Liver (tissue), 9 donors: ENCODE measurements around the gene POU2F2. TPM values are rescaled to one million over a fixed set of nuclear protein-coding genes. Genes with fewer than 3 reads are reported as not detected.
"Not testable (repeated sequence)": the region's sequence is repeated elsewhere in the genome, so short reads cannot be mapped to it uniquely, and the experiment has no call there.

ENCODE experiments used
- DNase-seq: peaks from one replicate; pipeline ENCODE4 v3.0.0-alpha.2; 2017; ENCODE audit warnings: low spot score
- H3K27ac ChIP-seq, 2 donors: one replicate each; pipeline ENCODE4 v1.7.0; 2013; ENCODE audit warnings: inconsistent platforms in 2 of 2, low read length in 2 of 2, control low read depth in 1 of 2, low read depth in 1 of 2, mild to moderate bottlenecking in 1 of 2
- H3K27me3 ChIP-seq, 4 donors: one replicate each; pipeline versions ENCODE4 v1.6.1 to v1.7.0; 2013; ENCODE audit warnings: low read length in 3 of 4, inconsistent platforms in 1 of 4, mild to moderate bottlenecking in 1 of 4, moderate library complexity in 1 of 4; ENCODE audit not compliant: control insufficient read depth in 4 of 4, insufficient read depth in 4 of 4
- H3K36me3 ChIP-seq, 4 donors: one replicate each; pipeline versions ENCODE4 v1.6.1 to v1.7.0; 2013; ENCODE audit warnings: low read length in 3 of 4, mild to moderate bottlenecking in 3 of 4, low read depth in 1 of 4, moderate library complexity in 1 of 4; ENCODE audit not compliant: control insufficient read depth in 4 of 4, insufficient read depth in 3 of 4
- H3K4me1 ChIP-seq, 4 donors: one replicate each; pipeline versions ENCODE4 v1.6.1 to v1.7.0; 2013; ENCODE audit warnings: low read length in 3 of 4, mild to moderate bottlenecking in 3 of 4, moderate library complexity in 1 of 4; ENCODE audit not compliant: control insufficient read depth in 4 of 4, insufficient read depth in 4 of 4
- H3K4me3 ChIP-seq, 3 donors: one replicate each; pipeline versions ENCODE4 v1.6.1 to v1.7.0; 2013; ENCODE audit warnings: low read length in 3 of 3, control low read depth in 1 of 3, low read depth in 1 of 3, mild to moderate bottlenecking in 1 of 3
- H3K9ac ChIP-seq, 2 donors: one replicate each; pipeline ENCODE4 v1.7.0; 2013; ENCODE audit warnings: low read length in 2 of 2, mild to moderate bottlenecking in 2 of 2, moderate library complexity in 2 of 2, control low read depth in 1 of 2, low read depth in 1 of 2
- H3K9me3 ChIP-seq, 4 donors: one replicate each; pipeline versions ENCODE4 v1.6.1 to v1.7.0; 2013; ENCODE audit warnings: low read length in 3 of 4; ENCODE audit not compliant: control insufficient read depth in 4 of 4
- EGR1 ChIP-seq, 2 donors: IDR thresholded peaks; 2 replicates each; pipeline ENCODE4 v1.6.1; 2016 to 2018; ENCODE audit warnings: antibody characterized with exemption in 2 of 2, low read depth in 2 of 2
- FOXA1 ChIP-seq: IDR thresholded peaks from 2 replicates; pipeline ENCODE4 v1.6.1; 2016; ENCODE audit warnings: antibody characterized with exemption
- FOXA2 ChIP-seq: IDR thresholded peaks from 2 replicates; pipeline ENCODE4 v1.6.1; 2016; ENCODE audit warnings: antibody characterized with exemption
- GABPA ChIP-seq, 2 donors: IDR thresholded peaks in 1 of 2; conservative IDR thresholded peaks in 1 of 2; 2 replicates each; pipeline ENCODE4 v1.6.1; 2016; ENCODE audit warnings: antibody characterized with exemption in 2 of 2, mild to moderate bottlenecking in 1 of 2, moderate library complexity in 1 of 2
- HNF4A ChIP-seq, 2 donors: conservative IDR thresholded peaks; 2 replicates each; pipeline ENCODE4 v1.6.1; 2016; ENCODE audit warnings: antibody characterized with exemption in 2 of 2, mild to moderate bottlenecking in 2 of 2
- HNF4G ChIP-seq: IDR thresholded peaks from 2 replicates; pipeline ENCODE4 v1.6.1; 2016; ENCODE audit warnings: antibody characterized with exemption
- JUND ChIP-seq, 2 donors: IDR thresholded peaks; 2 replicates each; pipeline ENCODE4 v1.6.1; 2016; ENCODE audit warnings: antibody characterized with exemption in 2 of 2
- NR2F2 ChIP-seq: IDR thresholded peaks from 2 replicates; pipeline ENCODE4 v1.6.1; 2016; ENCODE audit warnings: antibody characterized with exemption
- RAD21 ChIP-seq, 2 donors: IDR thresholded peaks; 2 replicates each; pipeline ENCODE4 v1.6.1; 2016; ENCODE audit warnings: antibody characterized with exemption in 2 of 2, mild to moderate bottlenecking in 2 of 2
- RXRA ChIP-seq, 2 donors: IDR thresholded peaks; 2 replicates each; pipeline ENCODE4 v1.6.1; 2017 to 2018; ENCODE audit warnings: antibody characterized with exemption in 2 of 2, mild to moderate bottlenecking in 1 of 2
- SP1 ChIP-seq: IDR thresholded peaks from 2 replicates; pipeline ENCODE4 v1.6.1; 2018; ENCODE audit warnings: antibody characterized with exemption, mild to moderate bottlenecking
- TAF1 ChIP-seq: conservative IDR thresholded peaks from 2 replicates; pipeline ENCODE4 v1.6.1; 2016; ENCODE audit warnings: antibody characterized with exemption, mild to moderate bottlenecking
- YY1 ChIP-seq: IDR thresholded peaks from 2 replicates; pipeline ENCODE4 v1.6.1; 2016; ENCODE audit warnings: antibody characterized with exemption, mild to moderate bottlenecking
- WGBS: extraction: QIAGEN DNeasy Blood & Tissue Kit; methylation state at CpG from one replicate; pipeline ENCODE4 v1.1.7; 2013; 5-methylcytosine and 5-hydroxymethylcytosine counted together
- polyA plus RNA-seq, 2 donors: library from polyadenylated mRNA; stranded (reverse) in 1 of 2; unstranded in 1 of 2; fragments of 200-250 nt in 1 of 2; fragments of >200 nt in 1 of 2; fragmentation: Nextera tagmentation in 1 of 2; extraction: Ambion mirVana in 1 of 2; gene quantifications; one replicate each; pipeline versions ENCODE4 v1.2.1 to v1.2.3, GENCODE V29; 2013 to 2015
- total RNA-seq, 2 donors: library from RNA; depleted of rRNA; stranded (reverse); fragments of >200 nt; gene quantifications; one replicate each; pipeline ENCODE4 v1.2.3, GENCODE V29; 2014
- TF ChIP-seq, protein P1 (sequence below): fragments of 150-350 bp; IDR thresholded peaks from 2 replicates; pipeline ENCODE4 v1.5.1; 2017; ENCODE audit warnings: improper control_type of control experiment, low read depth, low read length; ENCODE audit not compliant: missing input control
- TF ChIP-seq, protein P2 (sequence below): IDR thresholded peaks from 2 replicates; pipeline ENCODE4 v1.6.1; 2016; ENCODE audit warnings: antibody characterized with exemption
- TF ChIP-seq, protein P3 (sequence below): IDR thresholded peaks from 2 replicates; pipeline ENCODE4 v1.6.1; 2016; ENCODE audit warnings: antibody characterized with exemption
- TF ChIP-seq, protein P4 (sequence below): IDR thresholded peaks from 2 replicates; pipeline ENCODE4 v1.6.1; 2016; ENCODE audit warnings: antibody characterized with exemption, mild to moderate bottlenecking
- TF ChIP-seq, protein P5 (sequence below): IDR thresholded peaks from 2 replicates; pipeline ENCODE4 v1.6.1; 2016; ENCODE audit warnings: antibody characterized with exemption
- donor health status: healthy.
- donor health status: healthy.
- donor health status: healthy.
- donor health status: healthy.
- donor health status: healthy.

POU2F2 gene
- total and polyA plus RNA-seq, 4 donors = 0.75 to 1.2 (median 0.97) TPM

DNA sequence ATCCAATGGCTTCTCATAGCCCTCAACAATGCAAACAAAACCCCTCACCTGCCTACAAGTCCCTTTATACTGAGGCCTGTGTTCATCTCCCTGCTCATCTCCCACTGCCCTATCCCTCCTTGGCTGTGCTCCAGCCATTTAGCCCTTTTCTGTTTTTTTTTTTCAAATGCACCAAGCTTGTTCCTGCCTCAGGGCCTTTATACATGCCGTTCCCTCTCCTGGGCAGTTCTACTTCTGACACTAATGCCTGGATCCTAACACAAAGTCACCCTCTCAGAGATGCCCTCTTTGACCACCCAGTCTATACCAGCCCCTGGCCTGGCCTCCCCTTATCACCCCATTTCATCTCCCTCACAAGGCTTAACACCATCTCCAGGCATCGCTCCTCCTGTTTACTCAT lies 29.4 kb downstream of the POU2F2 start:
- peaks cover 0 to 3% (median 0%) of the 10 kb centered on the region in 4 donors for H3K27me3 ChIP-seq
- TF ChIP-seq, protein P1, sequence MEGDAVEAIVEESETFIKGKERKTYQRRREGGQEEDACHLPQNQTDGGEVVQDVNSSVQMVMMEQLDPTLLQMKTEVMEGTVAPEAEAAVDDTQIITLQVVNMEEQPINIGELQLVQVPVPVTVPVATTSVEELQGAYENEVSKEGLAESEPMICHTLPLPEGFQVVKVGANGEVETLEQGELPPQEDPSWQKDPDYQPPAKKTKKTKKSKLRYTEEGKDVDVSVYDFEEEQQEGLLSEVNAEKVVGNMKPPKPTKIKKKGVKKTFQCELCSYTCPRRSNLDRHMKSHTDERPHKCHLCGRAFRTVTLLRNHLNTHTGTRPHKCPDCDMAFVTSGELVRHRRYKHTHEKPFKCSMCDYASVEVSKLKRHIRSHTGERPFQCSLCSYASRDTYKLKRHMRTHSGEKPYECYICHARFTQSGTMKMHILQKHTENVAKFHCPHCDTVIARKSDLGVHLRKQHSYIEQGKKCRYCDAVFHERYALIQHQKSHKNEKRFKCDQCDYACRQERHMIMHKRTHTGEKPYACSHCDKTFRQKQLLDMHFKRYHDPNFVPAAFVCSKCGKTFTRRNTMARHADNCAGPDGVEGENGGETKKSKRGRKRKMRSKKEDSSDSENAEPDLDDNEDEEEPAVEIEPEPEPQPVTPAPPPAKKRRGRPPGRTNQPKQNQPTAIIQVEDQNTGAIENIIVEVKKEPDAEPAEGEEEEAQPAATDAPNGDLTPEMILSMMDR = no peak
- TF ChIP-seq EGR1 (IDR thresholded peaks at IDR 0.05; ENCODE audit: low read depth in 2 of 2) = no peak
- TF ChIP-seq, protein P2, sequence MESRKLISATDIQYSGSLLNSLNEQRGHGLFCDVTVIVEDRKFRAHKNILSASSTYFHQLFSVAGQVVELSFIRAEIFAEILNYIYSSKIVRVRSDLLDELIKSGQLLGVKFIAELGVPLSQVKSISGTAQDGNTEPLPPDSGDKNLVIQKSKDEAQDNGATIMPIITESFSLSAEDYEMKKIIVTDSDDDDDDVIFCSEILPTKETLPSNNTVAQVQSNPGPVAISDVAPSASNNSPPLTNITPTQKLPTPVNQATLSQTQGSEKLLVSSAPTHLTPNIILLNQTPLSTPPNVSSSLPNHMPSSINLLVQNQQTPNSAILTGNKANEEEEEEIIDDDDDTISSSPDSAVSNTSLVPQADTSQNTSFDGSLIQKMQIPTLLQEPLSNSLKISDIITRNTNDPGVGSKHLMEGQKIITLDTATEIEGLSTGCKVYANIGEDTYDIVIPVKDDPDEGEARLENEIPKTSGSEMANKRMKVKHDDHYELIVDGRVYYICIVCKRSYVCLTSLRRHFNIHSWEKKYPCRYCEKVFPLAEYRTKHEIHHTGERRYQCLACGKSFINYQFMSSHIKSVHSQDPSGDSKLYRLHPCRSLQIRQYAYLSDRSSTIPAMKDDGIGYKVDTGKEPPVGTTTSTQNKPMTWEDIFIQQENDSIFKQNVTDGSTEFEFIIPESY = no peak
- TF ChIP-seq TAF1 = no peak
- TF ChIP-seq JUND (IDR thresholded peaks at IDR 0.05) = no peak
- TF ChIP-seq SP1 = no peak
- no peak for TF ChIP-seq HNF4A (conservative IDR thresholded peaks at IDR 0.05)
- TF ChIP-seq, protein P3, sequence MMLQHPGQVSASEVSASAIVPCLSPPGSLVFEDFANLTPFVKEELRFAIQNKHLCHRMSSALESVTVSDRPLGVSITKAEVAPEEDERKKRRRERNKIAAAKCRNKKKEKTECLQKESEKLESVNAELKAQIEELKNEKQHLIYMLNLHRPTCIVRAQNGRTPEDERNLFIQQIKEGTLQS = no peak
- no peak for TF ChIP-seq YY1
- TF ChIP-seq FOXA1 = no peak
- TF ChIP-seq GABPA (IDR thresholded peaks at IDR 0.05 in 1 of 2, conservative IDR thresholded peaks at IDR 0.05 in 1 of 2) = no peak
- TF ChIP-seq NR2F2 = no peak
- no peak for TF ChIP-seq HNF4G
- no peak for TF ChIP-seq FOXA2
- TF ChIP-seq RAD21 (IDR thresholded peaks at IDR 0.05) = no peak
- no peak for TF ChIP-seq RXRA (IDR thresholded peaks at IDR 0.05)
- TF ChIP-seq, protein P4, sequence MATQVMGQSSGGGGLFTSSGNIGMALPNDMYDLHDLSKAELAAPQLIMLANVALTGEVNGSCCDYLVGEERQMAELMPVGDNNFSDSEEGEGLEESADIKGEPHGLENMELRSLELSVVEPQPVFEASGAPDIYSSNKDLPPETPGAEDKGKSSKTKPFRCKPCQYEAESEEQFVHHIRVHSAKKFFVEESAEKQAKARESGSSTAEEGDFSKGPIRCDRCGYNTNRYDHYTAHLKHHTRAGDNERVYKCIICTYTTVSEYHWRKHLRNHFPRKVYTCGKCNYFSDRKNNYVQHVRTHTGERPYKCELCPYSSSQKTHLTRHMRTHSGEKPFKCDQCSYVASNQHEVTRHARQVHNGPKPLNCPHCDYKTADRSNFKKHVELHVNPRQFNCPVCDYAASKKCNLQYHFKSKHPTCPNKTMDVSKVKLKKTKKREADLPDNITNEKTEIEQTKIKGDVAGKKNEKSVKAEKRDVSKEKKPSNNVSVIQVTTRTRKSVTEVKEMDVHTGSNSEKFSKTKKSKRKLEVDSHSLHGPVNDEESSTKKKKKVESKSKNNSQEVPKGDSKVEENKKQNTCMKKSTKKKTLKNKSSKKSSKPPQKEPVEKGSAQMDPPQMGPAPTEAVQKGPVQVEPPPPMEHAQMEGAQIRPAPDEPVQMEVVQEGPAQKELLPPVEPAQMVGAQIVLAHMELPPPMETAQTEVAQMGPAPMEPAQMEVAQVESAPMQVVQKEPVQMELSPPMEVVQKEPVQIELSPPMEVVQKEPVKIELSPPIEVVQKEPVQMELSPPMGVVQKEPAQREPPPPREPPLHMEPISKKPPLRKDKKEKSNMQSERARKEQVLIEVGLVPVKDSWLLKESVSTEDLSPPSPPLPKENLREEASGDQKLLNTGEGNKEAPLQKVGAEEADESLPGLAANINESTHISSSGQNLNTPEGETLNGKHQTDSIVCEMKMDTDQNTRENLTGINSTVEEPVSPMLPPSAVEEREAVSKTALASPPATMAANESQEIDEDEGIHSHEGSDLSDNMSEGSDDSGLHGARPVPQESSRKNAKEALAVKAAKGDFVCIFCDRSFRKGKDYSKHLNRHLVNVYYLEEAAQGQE = no peak
- TF ChIP-seq, protein P5, sequence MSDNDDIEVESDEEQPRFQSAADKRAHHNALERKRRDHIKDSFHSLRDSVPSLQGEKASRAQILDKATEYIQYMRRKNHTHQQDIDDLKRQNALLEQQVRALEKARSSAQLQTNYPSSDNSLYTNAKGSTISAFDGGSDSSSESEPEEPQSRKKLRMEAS = no peak
- H3K36me3 ChIP-seq = peaks cover 0 to 1% (median 0%) of the 10 kb centered on the region in 4 donors
- WGBS = 92% methylated on average over 2 of the region's 2 CpGs
- H3K9ac ChIP-seq = no peak overlapping the region
- H3K9me3 ChIP-seq = no peaks in the 10 kb centered on the region
- H3K4me3 ChIP-seq = no peak overlapping the region
- no peak overlapping the region for H3K27ac ChIP-seq
- no peaks in the 10 kb centered on the region for H3K4me1 ChIP-seq
- no peak for DNase-seq

DNA sequence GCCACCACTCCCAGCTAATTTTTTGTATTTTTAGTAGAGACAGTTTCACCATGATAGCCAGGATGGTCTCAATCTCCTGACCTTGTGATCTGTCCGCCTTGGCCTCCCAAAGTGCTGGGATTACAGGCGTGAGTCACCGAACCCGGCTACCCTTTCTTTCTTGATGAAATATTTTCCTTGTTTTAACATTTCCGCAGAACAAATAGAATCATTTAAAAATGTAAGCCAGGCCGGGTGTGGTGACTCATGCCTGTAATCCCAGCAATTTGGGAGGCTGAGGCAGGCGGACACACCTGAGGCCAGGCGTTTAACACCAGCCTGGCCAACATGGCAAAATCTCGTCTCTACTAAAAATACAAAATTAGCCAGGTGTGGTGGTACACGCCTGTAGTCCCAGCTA lies 32.0 kb downstream of the POU2F2 start:
- 95% methylated on average over 10 of the region's 10 CpGs for WGBS
- not testable (repeated sequence) for H3K9ac ChIP-seq, DNase-seq, H3K4me3 ChIP-seq, H3K27me3 ChIP-seq, H3K4me1 ChIP-seq, H3K36me3 ChIP-seq, H3K27ac ChIP-seq, H3K9me3 ChIP-seq
